NT2/D1 (cell line): ENCODE results near the gene TMUB1.

ENCODE experiments used
- DNase-seq: peaks from one replicate; pipeline ENCODE4 v3.0.0-alpha.2; 2011; ENCODE audit warnings: low read depth, low spot score
- H3K27me3 ChIP-seq: 2 replicates; pipeline ENCODE4 v1.6.0; 2011; ENCODE audit warnings: mild to moderate bottlenecking; ENCODE audit not compliant: insufficient read length, insufficient read depth
- H3K36me3 ChIP-seq: 2 replicates; pipeline ENCODE4 v1.6.1; 2011; ENCODE audit warnings: mild to moderate bottlenecking, low read length, mixed read lengths; ENCODE audit not compliant: insufficient read depth, insufficient read length
- H3K4me1 ChIP-seq: 2 replicates; pipeline ENCODE4 v1.5.1; 2011; ENCODE audit not compliant: insufficient read depth, insufficient read length
- H3K4me3 ChIP-seq: 2 replicates; pipeline ENCODE4 v1.5.1; 2011; ENCODE audit warnings: low read depth; ENCODE audit not compliant: insufficient read length
- H3K9ac ChIP-seq: 2 replicates; pipeline ENCODE4 v1.6.0; 2011; ENCODE audit warnings: low read depth; ENCODE audit not compliant: insufficient read length
- H3K9me3 ChIP-seq: 2 replicates; pipeline ENCODE4 v1.5.1; 2011; ENCODE audit warnings: mild to moderate bottlenecking, low read length; ENCODE audit not compliant: insufficient read depth
- SUZ12 ChIP-seq: IDR thresholded peaks from 2 replicates; pipeline ENCODE4 v1.6.1; 2011; ENCODE audit not compliant: insufficient read length, insufficient read depth; ENCODE audit errors: extremely low read depth
- YY1 ChIP-seq: IDR thresholded peaks from 2 replicates; pipeline ENCODE4 v1.6.1; 2011; ENCODE audit not compliant: insufficient read length, insufficient read depth
- ZNF274 ChIP-seq: IDR thresholded peaks from 2 replicates; pipeline ENCODE4 v1.6.1; 2011; ENCODE audit warnings: mild to moderate bottlenecking, low read depth, low read length

The TMUB1 gene

DNA sequence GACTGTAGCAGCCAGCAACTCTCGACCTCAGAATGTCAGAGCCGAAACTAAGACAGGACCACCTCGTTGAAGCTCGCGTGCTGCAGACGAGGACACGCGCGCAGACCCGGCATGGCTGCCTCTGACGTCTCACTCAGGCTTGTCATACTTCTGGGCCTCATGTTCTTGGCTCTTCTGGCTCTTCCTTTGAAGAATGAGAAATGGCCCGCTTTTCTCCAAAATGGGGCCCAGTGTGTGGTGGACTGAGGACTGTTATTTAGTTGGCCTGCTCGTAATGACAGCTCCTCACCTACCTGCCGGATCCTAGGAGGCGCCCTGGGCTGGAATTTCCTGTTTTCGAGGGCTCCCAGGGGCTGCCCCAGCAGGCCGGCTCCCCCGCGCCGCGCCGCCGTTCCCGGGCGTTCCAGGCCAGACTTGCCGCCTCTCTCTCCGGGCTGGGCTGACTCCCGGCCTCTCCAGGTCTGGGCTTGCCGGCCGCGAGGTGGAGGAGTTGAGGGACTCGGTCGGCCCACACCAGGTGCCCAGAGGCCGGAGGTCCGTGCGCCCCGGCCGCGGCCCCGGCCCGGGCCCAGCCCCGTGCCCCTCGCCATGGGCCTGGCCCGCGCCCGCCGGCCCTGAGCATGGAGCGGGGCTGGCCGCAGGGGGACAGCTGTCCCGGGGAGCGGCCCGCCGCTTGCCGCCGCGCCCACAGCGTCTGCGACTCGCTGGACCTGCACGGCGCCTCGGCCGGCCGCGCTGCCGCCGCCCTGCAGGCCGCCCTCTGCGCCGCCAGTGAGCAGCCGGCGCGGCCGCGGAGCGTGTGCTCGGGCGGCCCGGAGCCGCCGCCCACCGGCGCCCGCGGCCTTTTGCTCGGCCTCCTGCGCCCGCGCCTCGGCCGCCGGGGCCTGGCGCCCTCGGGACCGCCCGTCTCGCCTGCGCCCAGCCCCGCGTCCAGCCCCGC, 31.1 kb upstream of the TMUB1 start:
- Histone ChIP-seq H3K27me3 (no peaks in the 10 kb centered on the region), H3K4me3 (peak overlapping the region; percentile 40), H3K36me3 (peaks cover 31% of the 10 kb centered on the region), H3K9ac (peak overlapping the region; percentile 76), H3K4me1 (peaks cover 23% of the 10 kb centered on the region), H3K9me3 (no peaks in the 10 kb centered on the region)
- TF ChIP-seq ZNF274 (no peak), SUZ12 (no peak), YY1 (no peak)
- no peak for DNase-seq

DNA sequence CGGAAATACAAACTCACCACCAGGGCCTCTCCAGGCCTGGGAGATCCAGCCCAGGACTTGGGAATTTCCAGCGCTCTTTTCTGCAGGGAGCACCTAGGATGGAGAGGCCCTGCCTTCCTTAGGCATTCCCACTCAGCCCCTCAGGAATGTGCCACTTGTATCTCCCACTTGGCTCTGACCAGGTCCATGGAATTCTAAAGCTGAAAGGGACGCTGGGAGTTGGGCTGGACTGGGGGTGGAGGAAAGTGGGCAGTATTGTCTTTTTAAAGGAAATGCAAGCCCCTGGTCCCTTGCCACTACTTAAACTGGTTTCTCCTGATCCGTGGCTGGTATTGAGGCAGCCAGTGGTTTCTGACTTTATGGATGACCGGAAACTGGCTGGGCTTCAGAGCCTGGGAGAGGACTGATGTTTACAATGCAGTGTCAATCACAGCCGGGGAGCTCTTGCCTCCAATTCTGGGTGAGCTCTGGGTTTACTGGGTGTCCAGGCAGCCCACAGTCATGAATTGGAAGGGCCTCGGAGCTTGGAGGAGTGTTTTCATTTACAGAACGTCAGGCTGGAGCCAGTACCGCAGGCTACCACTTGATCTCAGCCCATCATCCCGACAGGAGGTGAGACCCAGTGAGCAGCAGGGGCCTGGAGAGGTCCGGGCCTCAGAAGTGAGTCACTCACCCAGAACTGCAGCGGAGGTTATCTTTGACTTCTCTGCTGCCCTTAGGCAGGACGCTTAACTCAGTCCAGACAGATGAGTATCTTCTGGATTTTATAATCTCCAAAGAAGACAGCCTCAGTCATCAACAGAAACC, 30.3 kb upstream of the TMUB1 start:
- Histone ChIP-seq H3K9me3 (no peaks in the 10 kb centered on the region), H3K9ac (peak overlapping the region; percentile 76), H3K36me3 (peaks cover 22% of the 10 kb centered on the region), H3K4me1 (peaks cover 23% of the 10 kb centered on the region), H3K27me3 (no peaks in the 10 kb centered on the region), H3K4me3 (peak overlapping the region; percentile 40)
- TF ChIP-seq SUZ12 (no peak), ZNF274 (no peak), YY1 (no peak)
- no peak for DNase-seq

DNA sequence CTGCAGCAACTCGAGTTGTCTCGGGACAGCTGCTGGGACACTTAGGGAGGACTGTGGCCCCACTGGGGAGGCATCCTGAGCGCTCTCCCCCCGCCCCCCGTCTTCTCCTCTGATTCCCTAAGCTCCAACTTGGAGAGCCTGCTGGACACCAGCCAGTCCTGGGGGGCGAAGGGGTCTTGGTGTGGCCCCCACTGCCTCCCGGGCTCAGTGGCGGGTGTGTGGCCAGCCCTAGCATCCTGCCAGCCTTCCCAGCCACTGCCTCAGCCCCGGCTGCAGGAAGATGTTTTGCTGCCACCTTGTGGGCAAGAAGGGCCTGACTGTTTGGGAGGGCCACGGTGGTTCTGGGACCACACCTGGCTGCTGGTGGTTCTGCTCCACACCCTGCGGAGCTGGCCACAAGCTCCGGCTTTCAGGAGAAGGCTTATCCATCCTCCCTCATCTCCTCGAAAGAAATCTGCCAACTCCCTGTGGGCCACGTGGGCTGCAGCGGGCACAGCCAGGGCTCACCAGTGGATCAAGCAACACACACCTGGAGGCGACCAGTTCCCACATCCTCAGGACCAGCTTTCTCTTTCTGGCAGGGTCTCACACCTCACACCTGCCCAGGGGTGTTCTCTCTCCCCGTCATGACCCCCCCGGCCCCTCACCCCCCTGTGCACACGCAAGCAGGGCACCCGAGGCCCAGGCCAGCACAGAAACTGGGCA, 27.8 kb upstream of the TMUB1 start:
- Histone ChIP-seq H3K4me1 (peaks cover 20% of the 10 kb centered on the region), H3K27me3 (no peaks in the 10 kb centered on the region), H3K36me3 (no peaks in the 10 kb centered on the region), H3K4me3 (no peak overlapping the region), H3K9ac (no peak overlapping the region), H3K9me3 (no peaks in the 10 kb centered on the region)
- DNase-seq: no peak
- TF ChIP-seq SUZ12 (no peak), YY1 (no peak), ZNF274 (no peak)

DNA sequence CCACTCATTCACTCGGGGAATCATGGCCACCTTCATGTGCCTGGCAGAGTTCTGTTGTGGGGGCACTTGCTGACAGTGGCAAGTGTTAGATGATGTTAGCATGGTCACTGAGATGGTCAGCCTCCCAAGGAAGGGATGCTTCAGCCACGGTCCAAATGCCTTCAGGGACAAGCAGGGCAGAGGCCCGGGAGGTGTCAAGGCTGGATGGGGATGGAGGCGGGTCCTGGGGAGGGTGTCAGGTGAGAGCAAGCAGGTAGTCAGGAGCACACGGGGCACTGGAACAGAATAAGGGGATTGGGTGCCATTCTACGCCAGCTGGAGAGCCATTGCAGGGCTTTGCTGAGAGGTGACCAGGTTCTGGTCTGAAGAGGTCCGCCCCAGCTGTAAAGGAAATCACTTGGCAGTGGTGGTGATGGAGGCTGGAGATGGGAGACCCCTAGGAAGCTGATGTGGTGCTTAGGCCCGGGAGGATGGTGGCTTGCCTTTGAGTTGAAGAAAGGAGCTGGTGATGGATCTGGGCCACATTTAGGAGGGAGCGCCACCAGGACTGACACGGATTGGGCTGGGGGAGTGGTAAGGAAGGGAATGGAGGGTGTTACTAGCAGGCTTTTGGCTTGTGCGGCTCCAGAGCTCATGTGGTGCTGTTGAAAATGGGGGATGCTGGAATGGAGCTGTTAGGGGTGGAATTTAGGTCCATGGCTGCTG, 27.1 kb upstream of the TMUB1 start:
- Histone ChIP-seq H3K36me3 (no peaks in the 10 kb centered on the region), H3K4me3 (no peak overlapping the region), H3K4me1 (peaks cover 16% of the 10 kb centered on the region), H3K9me3 (no peaks in the 10 kb centered on the region), H3K27me3 (no peaks in the 10 kb centered on the region), H3K9ac (no peak overlapping the region)
- TF ChIP-seq SUZ12: no peak
- no peak for TF ChIP-seq ZNF274
- TF ChIP-seq YY1: no peak
- DNase-seq: no peak

DNA sequence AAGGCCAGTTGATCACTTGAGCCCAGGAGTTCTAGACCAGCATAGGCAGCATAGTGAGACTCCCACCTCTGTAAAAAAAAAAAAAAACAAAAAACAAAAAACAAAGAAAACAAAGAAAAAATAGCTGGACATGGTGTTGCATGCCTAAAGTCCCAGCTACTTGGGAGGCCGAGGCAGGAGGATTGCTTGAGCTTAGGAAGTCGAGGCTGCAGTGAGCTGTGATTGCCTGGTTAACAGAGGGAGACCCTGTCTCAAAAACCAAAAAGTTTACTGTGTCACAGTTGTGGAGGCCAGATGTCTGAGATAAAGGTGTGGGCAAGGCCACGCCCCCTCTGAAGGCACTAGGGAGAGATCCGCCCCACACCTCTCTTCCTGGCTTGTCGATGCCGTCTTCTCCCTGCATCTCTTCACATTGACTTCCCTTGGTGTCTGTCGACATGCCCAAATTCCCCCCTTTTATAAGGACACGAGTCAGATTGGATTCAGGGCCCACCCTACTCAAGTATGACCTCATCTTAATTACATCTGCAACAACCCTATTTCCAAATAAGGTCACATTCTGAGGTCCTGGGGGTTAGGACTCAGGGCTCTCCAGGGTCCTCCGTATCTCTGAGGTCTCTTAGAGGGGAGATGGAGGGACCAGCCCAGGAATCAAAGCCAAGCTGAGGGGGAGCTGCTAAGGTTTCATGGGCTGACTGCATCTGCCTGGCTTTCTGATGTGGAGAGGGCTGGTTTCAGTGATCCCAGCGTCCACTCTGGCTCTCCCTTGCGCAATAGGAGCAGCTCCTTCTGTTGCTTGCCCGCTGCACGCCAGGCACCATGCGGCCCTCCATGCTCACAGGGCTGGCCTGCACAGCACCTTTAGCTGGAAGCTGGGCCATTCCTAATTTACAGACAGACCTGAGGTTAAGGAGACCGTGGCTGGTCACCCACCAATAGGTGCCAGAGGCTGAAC, 26.1 kb upstream of the TMUB1 start:
- Histone ChIP-seq H3K4me1 (peaks cover 15% of the 10 kb centered on the region), H3K27me3 (no peaks in the 10 kb centered on the region), H3K36me3 (peaks cover 6% of the 10 kb centered on the region), H3K4me3 (no peak overlapping the region), H3K9ac (no peak overlapping the region), H3K9me3 (no peaks in the 10 kb centered on the region)
- no peak for TF ChIP-seq ZNF274
- no peak for TF ChIP-seq SUZ12
- TF ChIP-seq YY1: no peak
- DNase-seq: no peak

- no peak overlapping the region for H3K9ac ChIP-seq
- peaks cover 12% of the 10 kb centered on the region for H3K36me3 ChIP-seq
- no peak overlapping the region for H3K4me3 ChIP-seq
- TF ChIP-seq YY1 (no peak), ZNF274 (no peak), SUZ12 (no peak)
- no peaks in the 10 kb centered on the region for H3K9me3 ChIP-seq
- peaks cover 9% of the 10 kb centered on the region for H3K4me1 ChIP-seq
- DNase-seq: no peak
- no peaks in the 10 kb centered on the region for H3K27me3 ChIP-seq
These were observed 24.6 kb upstream of the TMUB1 start for GRCh38 chr7:151107882-151108281.
